RKO (cell line): Measurements from ENCODE around the gene AMPD3.
A peak's percentile ranks its signal among the peaks of the same experiment; 100 is the strongest.

Source experiments
- DNase-seq: peaks from one replicate; pipeline ENCODE4 v3.0.0-alpha.2; 2016; ENCODE audit warnings: low spot score

The AMPD3 gene

DNA sequence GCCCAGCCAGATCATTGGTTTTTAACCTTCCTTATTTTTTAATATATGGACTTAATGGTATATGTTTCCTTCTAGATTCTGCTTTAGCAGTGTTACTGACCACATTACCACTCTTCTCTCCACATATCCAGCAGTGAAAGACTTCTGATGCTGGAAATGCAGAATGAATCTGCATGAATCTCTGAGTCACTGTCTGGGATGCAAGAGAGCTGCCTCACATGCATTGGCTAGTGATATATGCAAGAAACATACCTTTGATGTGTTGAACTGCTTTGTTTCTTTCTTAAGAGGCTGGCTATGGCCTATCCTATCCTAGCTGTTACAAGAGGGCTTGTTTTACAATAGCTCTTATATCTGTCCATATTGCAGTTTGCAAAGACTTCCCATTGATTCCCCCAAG is 16.6 kb upstream of the AMPD3 start:
- no peak for DNase-seq

- no peak for DNase-seq
Measured at GRCh38 chr11:10439351-10439750, 15.7 kb upstream of the AMPD3 start.

DNA sequence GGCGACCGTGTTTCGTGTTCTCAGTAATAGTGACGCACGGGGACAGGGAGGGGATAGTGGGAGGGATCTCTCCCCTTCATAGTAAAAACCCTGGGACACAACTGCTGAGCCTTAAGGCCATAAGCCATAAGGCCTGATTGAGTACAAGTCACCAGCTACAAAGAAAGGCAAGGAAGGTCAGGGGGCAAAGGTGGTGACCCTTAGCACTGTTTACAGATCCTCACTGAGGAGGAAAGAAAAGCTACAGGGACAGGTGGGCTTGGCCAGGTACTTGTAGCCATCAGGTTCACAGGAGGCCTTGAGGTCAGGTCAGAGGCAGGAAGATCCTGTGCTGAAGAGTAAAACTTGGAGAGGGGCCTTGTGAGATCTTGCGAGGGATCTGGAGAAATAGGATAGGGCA is 15.1 kb upstream of the AMPD3 start:
- no peak for DNase-seq

DNA sequence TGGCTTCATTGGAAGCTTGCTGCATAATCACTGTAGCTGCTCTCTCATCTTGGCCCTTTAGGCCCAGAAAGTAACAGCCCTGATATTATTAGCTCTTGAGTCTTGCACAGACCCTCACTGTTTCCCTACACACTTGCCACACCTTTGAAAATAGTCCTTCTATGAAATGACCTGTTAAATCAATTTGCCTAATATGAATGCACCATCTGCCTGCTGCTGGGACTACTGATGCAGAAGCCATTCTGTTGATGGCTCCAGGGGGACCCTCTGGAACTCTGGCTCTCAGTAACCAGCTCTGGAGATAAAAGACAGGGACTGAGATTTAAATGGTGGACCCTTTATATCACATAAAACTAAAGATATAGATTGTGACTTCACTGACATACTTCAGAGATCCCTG is 14.7 kb upstream of the AMPD3 start:
- no peak for DNase-seq

- DNase-seq = no peak
Measured at GRCh38 chr11:10441091-10441490, 14.0 kb upstream of the AMPD3 start.

DNA sequence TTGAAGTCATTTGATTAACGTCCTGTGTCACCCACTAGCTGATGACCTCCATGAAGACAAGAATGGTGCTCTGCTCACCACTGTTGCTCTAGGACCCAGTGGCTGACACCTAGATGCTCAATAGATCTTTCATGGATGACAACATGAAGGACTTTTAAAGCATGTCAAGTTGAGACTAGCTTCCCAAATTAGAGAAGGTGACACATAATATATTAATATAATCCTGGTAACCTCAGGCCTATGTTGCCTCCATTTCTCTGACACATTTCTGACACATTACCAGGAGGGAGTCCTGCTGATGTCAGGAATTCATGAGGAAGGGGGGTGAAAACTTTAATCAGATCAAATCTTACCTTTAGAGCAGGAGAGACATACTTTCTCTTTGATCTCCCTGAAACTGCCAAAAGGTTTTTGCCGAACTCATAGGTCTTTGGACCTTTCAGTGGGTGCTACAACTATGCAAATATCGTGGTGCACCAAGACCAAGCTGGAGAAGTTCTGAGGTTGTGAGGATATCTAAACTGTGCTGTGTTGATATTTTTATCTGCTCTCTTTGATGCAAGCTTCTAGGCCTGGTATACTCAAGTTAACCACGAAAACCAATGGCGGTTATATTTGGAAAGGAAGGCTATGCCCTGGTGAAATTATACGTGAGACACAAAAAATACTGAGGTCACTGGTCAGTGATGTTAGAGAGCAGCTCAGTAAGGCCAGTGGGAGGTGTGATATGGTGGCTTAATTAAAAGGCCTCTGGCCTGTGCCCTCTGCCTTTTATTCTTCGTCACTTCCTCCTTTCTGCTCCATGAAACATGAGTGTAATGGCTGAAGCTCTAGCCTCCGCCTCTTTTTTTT is 13.2 kb upstream of the AMPD3 start:
- no peak for DNase-seq

DNA sequence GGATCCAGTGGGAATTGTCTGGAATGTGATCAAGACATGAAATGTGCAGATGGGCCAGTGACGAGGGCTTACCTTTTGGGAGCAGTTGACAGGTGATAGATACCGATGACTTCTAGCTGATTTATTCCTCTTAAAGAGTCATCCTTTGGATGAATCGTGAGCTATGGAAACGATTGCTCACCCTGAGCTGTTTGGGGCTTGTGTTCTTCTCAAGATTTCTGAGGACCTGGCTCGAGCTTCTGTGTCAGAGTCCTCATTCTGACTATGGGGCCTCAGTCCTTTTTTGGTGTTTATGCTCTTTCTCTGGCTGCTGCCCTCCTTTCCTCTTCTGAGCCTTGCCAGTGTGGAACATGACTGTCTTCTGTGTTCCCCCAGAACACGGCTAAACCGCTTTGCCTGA is 11.9 kb upstream of the AMPD3 start:
- peak; percentile 19 for DNase-seq

- DNase-seq = no peak
Measured at GRCh38 chr11:10443721-10444235, 11.3 kb upstream of the AMPD3 start.

DNA sequence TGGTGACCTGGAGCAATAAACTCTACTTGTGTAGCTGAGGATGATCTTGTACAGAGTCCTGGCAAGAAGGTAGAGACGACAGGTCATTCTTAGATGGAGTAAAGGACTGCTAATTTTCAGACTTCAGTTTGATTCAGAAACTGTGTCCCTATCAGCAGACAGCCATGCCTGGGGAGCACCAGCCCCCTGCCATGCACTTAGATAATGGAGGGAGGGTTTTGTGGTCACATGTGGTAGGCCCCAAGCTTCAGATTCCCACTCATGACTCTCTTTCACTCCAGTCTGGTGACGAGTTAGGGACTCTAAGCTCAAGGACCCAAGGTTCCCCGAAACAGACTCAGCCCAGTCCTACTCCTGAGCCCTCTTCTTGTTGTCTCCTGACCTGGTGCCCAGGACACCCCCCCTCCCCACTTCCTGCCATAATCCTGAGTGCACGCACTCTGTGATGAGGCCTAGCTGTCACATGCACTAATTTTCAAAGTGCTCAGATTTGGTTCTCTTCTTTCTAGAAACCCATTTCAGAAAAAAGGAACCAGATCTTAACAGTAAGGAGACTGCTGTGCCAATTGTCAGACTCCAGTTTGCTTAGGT is 10.2 kb upstream of the AMPD3 start:
- DNase-seq = no peak

GRCh38 chr11:10447445-10447844 is 7.6 kb upstream of the AMPD3 start:
- DNase-seq = no peak

- peak; percentile 77 for DNase-seq
Measured at GRCh38 chr11:10450462-10451425, 4.3 kb upstream of the AMPD3 start.

- DNase-seq = no peak
Measured at GRCh38 chr11:10451426-10452116, 3.5 kb upstream of the AMPD3 start.

DNA sequence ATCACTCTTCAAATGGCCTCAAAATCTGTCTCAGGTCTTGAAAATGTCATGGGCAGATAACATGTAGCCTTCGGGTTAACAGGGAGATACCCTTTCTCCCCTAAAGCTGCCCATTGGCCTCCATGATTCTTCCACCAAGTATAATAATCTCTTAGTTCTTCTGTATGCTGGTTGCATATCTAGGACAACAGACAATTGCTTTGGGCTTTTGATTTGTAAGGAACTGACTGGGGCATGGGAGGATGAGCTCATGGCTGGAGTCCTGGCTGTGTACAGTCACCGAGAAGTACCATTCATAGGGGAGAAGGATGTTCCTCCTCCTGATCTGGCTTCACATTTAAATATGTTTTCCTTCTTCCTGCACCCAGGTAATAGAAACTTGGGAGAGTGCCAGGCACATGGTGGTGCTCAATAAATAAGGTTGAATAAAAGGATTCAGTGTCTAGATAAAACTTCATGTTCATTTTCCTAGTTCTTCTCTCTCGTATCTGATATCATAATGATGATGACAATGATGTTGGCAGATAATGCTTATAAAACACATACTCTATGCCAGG is 2.8 kb upstream of the AMPD3 start:
- DNase-seq = no peak

DNA sequence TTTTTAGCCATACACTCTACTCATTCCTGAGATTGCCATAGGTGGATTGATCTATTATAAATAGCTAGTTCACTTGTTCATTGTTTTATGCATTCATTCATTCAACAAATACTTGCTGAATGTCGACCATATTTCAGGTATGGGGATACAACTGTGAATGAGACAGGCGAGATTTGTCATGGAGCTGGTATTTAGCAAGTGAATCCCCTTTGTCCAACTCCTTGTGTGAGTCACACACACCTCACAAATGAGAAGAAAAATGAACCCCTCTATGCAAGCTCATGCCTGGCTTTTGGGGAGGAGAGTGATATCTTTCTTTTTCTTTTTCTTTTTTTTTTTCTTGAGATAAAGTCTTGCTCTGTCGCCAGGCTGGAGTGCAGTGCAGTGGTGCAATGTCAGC is 1.8 kb upstream of the AMPD3 start:
- no peak for DNase-seq

GRCh38 chr11:10455637-10456487 is 798 bp downstream of the AMPD3 start:
- DNase-seq = peak; percentile 91

DNA sequence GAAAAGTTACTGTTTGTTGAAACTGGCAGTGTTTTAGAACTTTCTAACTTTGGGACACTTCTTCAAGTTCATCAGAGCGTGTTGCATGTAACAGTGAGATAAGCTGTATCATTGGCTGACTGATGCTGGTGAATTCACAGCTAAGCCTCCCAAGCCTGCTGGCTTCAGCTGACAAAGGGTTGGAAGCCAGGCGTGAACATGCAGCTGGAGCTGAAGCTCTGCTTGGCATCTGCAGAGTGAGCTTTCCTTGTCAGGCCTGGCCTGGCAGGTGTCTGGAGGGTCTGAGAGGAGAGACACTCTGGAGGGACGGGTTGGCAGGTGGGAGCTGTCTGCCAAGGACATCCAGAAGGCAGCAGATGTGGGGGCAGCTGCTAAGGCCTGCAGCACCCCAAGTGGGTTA is 1.5 kb downstream of the AMPD3 start:
- no peak for DNase-seq

GRCh38 chr11:10457901-10458300 is 2.8 kb downstream of the AMPD3 start:
- no peak for DNase-seq

DNA sequence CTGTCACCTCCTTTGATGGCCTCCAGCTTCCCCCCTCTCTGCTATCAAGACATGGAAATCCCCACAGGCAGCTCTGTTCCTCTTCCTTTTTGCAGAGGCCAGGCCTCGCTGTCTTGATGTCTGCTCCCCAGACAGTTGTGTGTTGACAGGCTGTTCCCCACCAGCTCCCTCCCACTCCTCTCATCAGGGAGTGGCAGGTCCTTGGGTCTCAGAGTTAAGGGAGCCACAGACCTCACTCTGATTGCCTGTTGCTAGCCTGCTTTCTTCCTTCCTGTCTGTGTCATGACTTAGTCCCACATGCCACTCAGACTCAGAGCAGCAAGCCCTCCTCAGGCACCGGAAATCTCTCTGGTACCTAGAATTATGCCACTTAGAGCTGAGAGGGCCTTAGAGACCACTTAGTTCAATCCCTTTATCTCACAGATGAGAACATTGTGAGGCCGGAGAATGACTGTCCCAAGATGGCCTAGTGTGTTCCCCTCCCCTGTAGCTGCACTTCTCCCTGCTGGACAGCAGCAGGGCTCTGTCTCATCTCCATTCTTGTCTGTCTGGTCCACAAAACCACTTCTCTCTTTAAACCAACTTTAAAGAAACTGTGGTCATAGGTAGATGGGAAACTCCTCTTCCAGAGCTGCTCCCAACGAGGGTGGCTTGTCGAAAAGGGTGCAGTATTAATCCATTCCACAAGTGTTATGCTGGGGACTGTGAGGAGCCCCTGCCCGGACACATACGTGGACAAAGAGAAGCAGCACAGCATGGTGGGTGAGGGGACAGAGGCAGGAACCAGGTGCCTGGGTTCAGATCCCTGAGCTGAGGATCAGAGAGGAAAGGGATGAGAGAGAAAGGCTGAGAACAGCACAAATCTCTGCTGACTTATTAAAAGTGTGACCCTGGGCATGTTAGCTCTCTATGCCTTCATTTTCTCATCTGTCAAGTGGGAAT is 4.2 kb downstream of the AMPD3 start:
- DNase-seq = no peak

GRCh38 chr11:10460611-10461275 is 5.7 kb downstream of the AMPD3 start:
- DNase-seq = no peak
